Measurements from ENCODE around the gene MYOZ1. TPM values are rescaled to one million over a fixed set of nuclear protein-coding genes. Genes with fewer than 3 reads are reported as not detected.

The MYOZ1 gene
- total and polyA plus RNA-seq, 2 donors (not counting 3 experiments of a cell fraction or from before 2014, with no cell fraction given) = not detected

GRCh38 chr10:73590881-73591799, 50.1 kb downstream of the MYOZ1 start, which contains the start of gene USP54:
Gene USP54 (minus strand): TSS chr10:73591342. CDS start chr10:73575658, 15,684 bp downstream.
- Histone ChIP-seq H3K4me3 (replicated peaks in 1 of 3; ENCODE audit: insufficient read depth in 1 of 3, low read depth in 1 of 3, low read length in 3 of 3) (no peak within 1 kb of the TSS), H3K9me3 (replicated peaks; ENCODE audit: control insufficient read depth, insufficient read depth, low read length) (no peaks in the 10 kb centered on the region), H3K9ac (replicated peaks; ENCODE audit: extremely low read depth, insufficient read depth, low read length) (peak within 1 kb of the TSS; percentile 44), H3K27ac (ENCODE audit: insufficient read depth, low read depth, low read length) (peak within 1 kb of the TSS; percentile 35), H3K4me2 (ENCODE audit: insufficient read depth, low read length) (peak within 1 kb of the TSS; percentile 61), H3K36me3 (ENCODE audit: control insufficient read depth in 2 of 2, extremely low read depth in 1 of 2, insufficient read depth in 2 of 2, low read length in 2 of 2) (no peaks in the 10 kb centered on the region), H4K20me1 (replicated peaks; ENCODE audit: control insufficient read depth, extremely low read depth, insufficient read depth, low read length) (no peaks in the 10 kb centered on the region), H3K9me1 (replicated peaks; ENCODE audit: control insufficient read depth, extremely low read depth, insufficient read depth, low read length) (no peaks in the 10 kb centered on the region), H3K4me1 (ENCODE audit: control insufficient read depth, extremely low read depth, insufficient read depth, low read length) (peaks cover 26% of the 10 kb centered on the region), H3K79me2 (ENCODE audit: control insufficient read depth, insufficient read depth, low read length) (no peaks in the 10 kb centered on the region), H2AFZ (ENCODE audit: low read depth, low read length) (no peak within 1 kb of the TSS), H3K27me3 (ENCODE audit: control insufficient read depth in 2 of 2, insufficient read depth in 2 of 2, low read length in 2 of 2) (peaks cover 12% of the 10 kb centered on the region in 2 experiments)
- DNase-seq (ENCODE audit: low read depth, low spot score) = peak; percentile 56
- peak; percentile 72 for FAIRE-seq
- dilution Hi-C loops (cut with MboI; ENCODE audit: extremely low pct_ligation_motif_present, low sequenced_read_pairs) = no loop called here
- ChIA-PET CTCF (interaction anchor here (0.6 to 1.9 kb wide), 6 partner anchors 10 to 52 kb away, joined by 3 to 13 read pairs (median 4); no protein-coding TSS in a partner anchor), POLR2A (no interaction called here)
- TF ChIP-seq JUN (IDR thresholded peaks at IDR 0.05; ENCODE audit: borderline replicate concordance, insufficient read depth, insufficient read length, low read depth) = peak; percentile 25
- peak; percentile 6 for TF ChIP-seq GATA2 (IDR thresholded peaks at IDR 0.05; ENCODE audit: insufficient read depth, insufficient read length, low read depth, low read length)
- TF ChIP-seq, protein P1, sequence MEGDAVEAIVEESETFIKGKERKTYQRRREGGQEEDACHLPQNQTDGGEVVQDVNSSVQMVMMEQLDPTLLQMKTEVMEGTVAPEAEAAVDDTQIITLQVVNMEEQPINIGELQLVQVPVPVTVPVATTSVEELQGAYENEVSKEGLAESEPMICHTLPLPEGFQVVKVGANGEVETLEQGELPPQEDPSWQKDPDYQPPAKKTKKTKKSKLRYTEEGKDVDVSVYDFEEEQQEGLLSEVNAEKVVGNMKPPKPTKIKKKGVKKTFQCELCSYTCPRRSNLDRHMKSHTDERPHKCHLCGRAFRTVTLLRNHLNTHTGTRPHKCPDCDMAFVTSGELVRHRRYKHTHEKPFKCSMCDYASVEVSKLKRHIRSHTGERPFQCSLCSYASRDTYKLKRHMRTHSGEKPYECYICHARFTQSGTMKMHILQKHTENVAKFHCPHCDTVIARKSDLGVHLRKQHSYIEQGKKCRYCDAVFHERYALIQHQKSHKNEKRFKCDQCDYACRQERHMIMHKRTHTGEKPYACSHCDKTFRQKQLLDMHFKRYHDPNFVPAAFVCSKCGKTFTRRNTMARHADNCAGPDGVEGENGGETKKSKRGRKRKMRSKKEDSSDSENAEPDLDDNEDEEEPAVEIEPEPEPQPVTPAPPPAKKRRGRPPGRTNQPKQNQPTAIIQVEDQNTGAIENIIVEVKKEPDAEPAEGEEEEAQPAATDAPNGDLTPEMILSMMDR (IDR thresholded peaks at IDR 0.05; ENCODE audit: extremely low read depth in 1 of 2, insufficient read depth in 1 of 2, low read depth in 1 of 2, low read length in 2 of 2) = no peak
- intact Hi-C loops (cut with micrococcal nuclease) = no loop called here
- TSS peak; percentile 21 for BruUV-seq (replicated peaks)

All from endothelial cell of umbilical vein (primary cell).